ENCODE results near the gene NFIB.

Gene NFIB

GRCh38 chr9:14139287-14139686 is 174.7 kb downstream of the NFIB start:
- DNase-seq = no peak

- DNase-seq = no peak
These were observed 177.1 kb downstream of the NFIB start for GRCh38 chr9:14136646-14137370.

GRCh38 chr9:14136047-14136635 is 177.8 kb downstream of the NFIB start:
- DNase-seq = no peak

- no peak for DNase-seq
These were observed 178.5 kb downstream of the NFIB start for GRCh38 chr9:14135421-14135820.

GRCh38 chr9:14133394-14133793 is 180.5 kb downstream of the NFIB start:
- DNase-seq = no peak

GRCh38 chr9:14132775-14133174 is 181.2 kb downstream of the NFIB start:
- no peak for DNase-seq

GRCh38 chr9:14131356-14132088 is 182.4 kb downstream of the NFIB start:
- DNase-seq = no peak

GRCh38 chr9:14127656-14128055 is 186.3 kb downstream of the NFIB start:
- no peak for DNase-seq

GRCh38 chr9:14119694-14120514 is 194.0 kb downstream of the NFIB start:
- DNase-seq = no peak

- DNase-seq = no peak
These were observed 201.7 kb downstream of the NFIB start for GRCh38 chr9:14112226-14112625.

GRCh38 chr9:14111696-14112095 is 202.2 kb downstream of the NFIB start:
- DNase-seq = no peak

GRCh38 chr9:14107977-14108376 is 206.0 kb downstream of the NFIB start:
- no peak for DNase-seq

- DNase-seq = no peak
These were observed 206.4 kb downstream of the NFIB start for GRCh38 chr9:14107495-14107894.

- DNase-seq = no peak
These were observed 207.2 kb downstream of the NFIB start for GRCh38 chr9:14106699-14107098.

- no peak for DNase-seq
These were observed 209.4 kb downstream of the NFIB start for GRCh38 chr9:14104496-14104895.

GRCh38 chr9:14103115-14103514 is 210.8 kb downstream of the NFIB start:
- DNase-seq = no peak

- no peak for DNase-seq
These were observed 214.2 kb downstream of the NFIB start for GRCh38 chr9:14099737-14100136.

- DNase-seq = no peak
These were observed 215.3 kb downstream of the NFIB start for GRCh38 chr9:14098486-14099180.

GRCh38 chr9:14097666-14098415 is 216.1 kb downstream of the NFIB start:
- no peak for DNase-seq

GRCh38 chr9:14097215-14097614 is 216.7 kb downstream of the NFIB start:
- no peak for DNase-seq

GRCh38 chr9:14096258-14096922 is 217.6 kb downstream of the NFIB start:
- no peak for DNase-seq

Measured in KG1 (cell line).